ENCODE measurements around the gene FBXW7.

FBXW7 gene

GRCh38 chr4:152509595-152510225 lies 26.2 kb downstream of the FBXW7 start:
- no peak for DNase-seq

GRCh38 chr4:152508818-152509217 lies 27.1 kb downstream of the FBXW7 start:
- no peak for DNase-seq

GRCh38 chr4:152508386-152508785 lies 27.5 kb downstream of the FBXW7 start:
- no peak for DNase-seq

GRCh38 chr4:152503653-152504290 lies 32.1 kb downstream of the FBXW7 start:
- no peak for DNase-seq

- DNase-seq: no peak
These were observed 33.9 kb downstream of the FBXW7 start for GRCh38 chr4:152501846-152502536.

- DNase-seq: peak; percentile 59
These were observed 35.0 kb downstream of the FBXW7 start for GRCh38 chr4:152500800-152501434.

GRCh38 chr4:152500275-152500674 lies 35.6 kb downstream of the FBXW7 start:
- DNase-seq: no peak

- DNase-seq: no peak
These were observed 36.5 kb downstream of the FBXW7 start for GRCh38 chr4:152499344-152499743.

GRCh38 chr4:152494020-152494419 lies 41.9 kb downstream of the FBXW7 start:
- no peak for DNase-seq

GRCh38 chr4:152488246-152488645 lies 47.6 kb downstream of the FBXW7 start:
- DNase-seq: no peak

- DNase-seq: no peak
These were observed 49.2 kb downstream of the FBXW7 start for GRCh38 chr4:152486429-152487389.

- no peak for DNase-seq
These were observed 50.1 kb downstream of the FBXW7 start for GRCh38 chr4:152485726-152486276.

- no peak for DNase-seq
These were observed 53.7 kb downstream of the FBXW7 start for GRCh38 chr4:152482211-152482610.

- no peak for DNase-seq
These were observed 55.0 kb downstream of the FBXW7 start for GRCh38 chr4:152480901-152481300.

- DNase-seq: no peak
These were observed 55.6 kb downstream of the FBXW7 start for GRCh38 chr4:152480326-152480725.

GRCh38 chr4:152479428-152480026 lies 56.4 kb downstream of the FBXW7 start:
- DNase-seq: no peak

- peak; percentile 56 for DNase-seq
These were observed 57.2 kb downstream of the FBXW7 start for GRCh38 chr4:152478461-152479237.

GRCh38 chr4:152476796-152477195 lies 59.1 kb downstream of the FBXW7 start:
- no peak for DNase-seq

GRCh38 chr4:152471251-152471792 lies 64.6 kb downstream of the FBXW7 start:
- no peak for DNase-seq

- no peak for DNase-seq
These were observed 67.5 kb downstream of the FBXW7 start for GRCh38 chr4:152468408-152468807.

GRCh38 chr4:152467101-152467500 lies 68.8 kb downstream of the FBXW7 start:
- no peak for DNase-seq
